Ishikawa (cell line): Measurements from ENCODE around the gene GLIS1.

Experiments used
- EGR1 ChIP-seq: IDR thresholded peaks from 2 replicates; pipeline ENCODE4 v1.6.1; 2012
- EP300 ChIP-seq: IDR thresholded peaks from 2 replicates; pipeline ENCODE4 v1.6.1; 2012; ENCODE audit warnings: borderline replicate concordance
- MAX ChIP-seq: IDR thresholded peaks from 2 replicates; pipeline ENCODE4 v1.6.1; 2012
- NFIC ChIP-seq: IDR thresholded peaks from 2 replicates; pipeline ENCODE4 v1.6.1; 2012
- RAD21 ChIP-seq: IDR thresholded peaks from 2 replicates; pipeline ENCODE4 v1.6.1; 2012; ENCODE audit warnings: low read depth
- TAF1 ChIP-seq: IDR thresholded peaks from 2 replicates; pipeline ENCODE4 v1.6.1; 2012; ENCODE audit warnings: low read depth, mild to moderate bottlenecking
- TCF12 ChIP-seq: IDR thresholded peaks from 2 replicates; pipeline ENCODE4 v1.6.1; 2012; ENCODE audit warnings: low read depth
- TEAD4 ChIP-seq: IDR thresholded peaks from 2 replicates; pipeline ENCODE4 v1.6.1; 2012
- USF1 ChIP-seq: IDR thresholded peaks from 2 replicates; pipeline ENCODE4 v1.6.1; 2012
- YY1 ChIP-seq: IDR thresholded peaks from 2 replicates; pipeline ENCODE4 v1.6.1; 2012; ENCODE audit warnings: low read depth

GRCh38 chr1:53661496-53661895 is 77.5 kb downstream of the GLIS1 start:
- TF ChIP-seq EP300: no peak
- TF ChIP-seq TAF1: no peak
- TF ChIP-seq TEAD4: no peak
- TF ChIP-seq MAX: no peak
- TF ChIP-seq YY1: no peak
- TF ChIP-seq RAD21: no peak
- no peak for TF ChIP-seq EGR1
- no peak for TF ChIP-seq NFIC
- TF ChIP-seq USF1: no peak
- no peak for TF ChIP-seq TCF12
